Suprapubic skin (tissue), 3 donors: ENCODE measurements around the gene MYL9.

Experiments
- EP300 ChIP-seq: sonication (generic); formaldehyde crosslinking; IDR thresholded peaks from one replicate; pipeline ENCODE4 v1.6.1; 2017; ENCODE audit warnings: antibody characterized with exemption
- POLR2A ChIP-seq, 2 donors: fragments of 450-650 bp; IDR thresholded peaks; one replicate each; pipeline ENCODE4 v1.6.1; 2017; ENCODE audit warnings: antibody characterized with exemption in 2 of 2, mild to moderate bottlenecking in 2 of 2, moderate library complexity in 2 of 2
- TF ChIP-seq, protein P1 (sequence below), 2 donors: fragments of 200-600 bp in 1 of 2; fragments of 450-650 bp in 1 of 2; sonication (generic) in 1 of 2; IDR thresholded peaks; one replicate each; pipeline ENCODE4 v1.5.1; 2016 to 2019; ENCODE audit warnings: antibody characterized with exemption in 2 of 2, mild to moderate bottlenecking in 1 of 2, moderate library complexity in 1 of 2

DNA sequence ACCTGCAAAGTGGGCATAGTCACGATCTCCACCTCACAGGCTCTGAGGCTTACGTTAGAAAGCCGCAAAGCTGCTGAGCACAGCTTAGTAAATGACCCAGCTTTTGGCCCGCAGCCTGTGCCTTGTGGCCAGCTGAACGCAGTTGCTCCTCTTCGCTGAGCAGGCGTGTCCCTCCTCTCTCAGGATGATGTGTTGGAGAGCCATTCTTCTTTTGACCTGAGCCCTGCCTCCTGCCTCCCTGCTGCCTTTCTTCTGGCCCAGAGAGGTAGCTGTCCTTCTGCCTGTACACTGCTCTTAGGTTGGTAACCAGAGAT lies 47.6 kb upstream of the MYL9 start:
- TF ChIP-seq, protein P1, sequence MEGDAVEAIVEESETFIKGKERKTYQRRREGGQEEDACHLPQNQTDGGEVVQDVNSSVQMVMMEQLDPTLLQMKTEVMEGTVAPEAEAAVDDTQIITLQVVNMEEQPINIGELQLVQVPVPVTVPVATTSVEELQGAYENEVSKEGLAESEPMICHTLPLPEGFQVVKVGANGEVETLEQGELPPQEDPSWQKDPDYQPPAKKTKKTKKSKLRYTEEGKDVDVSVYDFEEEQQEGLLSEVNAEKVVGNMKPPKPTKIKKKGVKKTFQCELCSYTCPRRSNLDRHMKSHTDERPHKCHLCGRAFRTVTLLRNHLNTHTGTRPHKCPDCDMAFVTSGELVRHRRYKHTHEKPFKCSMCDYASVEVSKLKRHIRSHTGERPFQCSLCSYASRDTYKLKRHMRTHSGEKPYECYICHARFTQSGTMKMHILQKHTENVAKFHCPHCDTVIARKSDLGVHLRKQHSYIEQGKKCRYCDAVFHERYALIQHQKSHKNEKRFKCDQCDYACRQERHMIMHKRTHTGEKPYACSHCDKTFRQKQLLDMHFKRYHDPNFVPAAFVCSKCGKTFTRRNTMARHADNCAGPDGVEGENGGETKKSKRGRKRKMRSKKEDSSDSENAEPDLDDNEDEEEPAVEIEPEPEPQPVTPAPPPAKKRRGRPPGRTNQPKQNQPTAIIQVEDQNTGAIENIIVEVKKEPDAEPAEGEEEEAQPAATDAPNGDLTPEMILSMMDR (IDR thresholded peaks at IDR 0.05): no peak
- TF ChIP-seq POLR2A (IDR thresholded peaks at IDR 0.05): no peak
- no peak for TF ChIP-seq EP300
